K562 (cell line): Measurements from ENCODE around the gene PIGB. TPM values are rescaled to one million over a fixed set of nuclear protein-coding genes. Genes with fewer than 3 reads are reported as not detected.
"Not testable (repeated sequence)": the region's sequence is repeated elsewhere in the genome, so short reads cannot be mapped to it uniquely, and the experiment has no call there.

Experiments used
- ATAC-seq: fragments of 200-7000 bp; cut with Tn5 transposase; 3 replicates; pipeline ENCODE4 v1.9.1; 2020; ENCODE audit warnings: moderate library complexity
- BruUV-seq: library from RNA; stranded (reverse); fragments of 400-500 nt; replicated peaks from 2 replicates; lab custom pipeline; 2021; lab: Mats Ljungman, UMichigan
- CTCF ChIA-PET: fragments of 300-600 bp; formaldehyde crosslinking; extraction: SDS; loops from one replicate; lab custom pipeline; 2021; ENCODE audit warnings: low intra/inter-chr PET ratio; lab: Yijun Ruan, JAX
- POLR2A ChIA-PET: fragments of 300-600, 350-650 bp; sonication (Branson Sonifier 250); formaldehyde crosslinking; extraction: SDS; loops from one replicate; lab custom pipeline; 2021; ENCODE audit warnings: antibody characterized with exemption, inconsistent platforms; lab: Yijun Ruan, JAX
- DNase-seq, 4 experiments: peaks; one replicate each; pipeline versions ENCODE4 v3.0.0 to v3.0.0-alpha.2; 2011 to 2018; ENCODE audit warnings: low spot score in 3 of 4, mixed read lengths in 3 of 4; ENCODE audit errors: extremely low read depth in 1 of 4
- FAIRE-seq: peaks from 2 replicates; lab custom pipeline; 2011; peaks lifted over from hg19 to GRCh38; lab: Jason Lieb, UNC
- H2AFZ ChIP-seq: 2 replicates; pipeline ENCODE4 v1.6.0; 2011; ENCODE audit warnings: low read depth, low read length, control low read depth, inconsistent platforms
- H3K27ac ChIP-seq: fragments of 200-600 bp; 3 replicates; pipeline ENCODE4 v1.8.0; 2011; ENCODE audit warnings: low read depth, mild to moderate bottlenecking, control low read depth, inconsistent platforms, low read length, moderate library complexity, mixed read lengths; ENCODE audit errors: extremely low read depth
- H3K27me3 ChIP-seq, 2 experiments: fragments of 300-600 bp in 1 of 2; 2 replicates in 1 of 2; 3 replicates in 1 of 2; pipeline versions ENCODE4 v1.6.0 to v1.8.0; 2011; ENCODE audit warnings: inconsistent platforms in 2 of 2, low read length in 2 of 2, mild to moderate bottlenecking in 1 of 2, mixed read lengths in 1 of 2, moderate library complexity in 1 of 2; ENCODE audit not compliant: control insufficient read depth in 2 of 2, insufficient read depth in 2 of 2
- H3K36me3 ChIP-seq: fragments of 300-600 bp; 3 replicates; pipeline ENCODE4 v1.8.0; 2011; ENCODE audit warnings: mild to moderate bottlenecking, low read length, inconsistent platforms; ENCODE audit not compliant: control insufficient read depth, insufficient read depth
- H3K4me1 ChIP-seq, 2 experiments: fragments of 200-600 bp in 1 of 2; replicated peaks in 1 of 2; 2 replicates in 1 of 2; 3 replicates in 1 of 2; pipeline versions ENCODE4 v1.5.1 to v1.8.0; 2011; ENCODE audit warnings: inconsistent platforms in 2 of 2, low read length in 2 of 2, mild to moderate bottlenecking in 1 of 2, mixed read lengths in 1 of 2, moderate library complexity in 1 of 2; ENCODE audit not compliant: control insufficient read depth in 2 of 2, insufficient read depth in 2 of 2
- H3K4me2 ChIP-seq: 2 replicates; pipeline ENCODE4 v1.6.1; 2011; ENCODE audit warnings: low read length, control low read depth, inconsistent platforms, mixed read lengths; ENCODE audit not compliant: insufficient read depth
- H3K4me3 ChIP-seq: fragments of 200-600 bp; sonication (generic), shearing (Covaris generic); 2 replicates; pipeline ENCODE4 v1.5.1; 2016; ENCODE audit warnings: control low read depth, inconsistent platforms
- H3K79me2 ChIP-seq: fragments of 200-600 bp; 3 replicates; pipeline ENCODE4 v1.8.0; 2011; ENCODE audit warnings: low read length, inconsistent platforms; ENCODE audit not compliant: control insufficient read depth, insufficient read depth
- H3K9ac ChIP-seq, 2 experiments: 2 replicates each; pipeline versions ENCODE4 v1.6.0 to v1.6.1; 2011; ENCODE audit warnings: low read depth in 2 of 2, low read length in 2 of 2, control low read depth in 1 of 2, inconsistent platforms in 1 of 2, mild to moderate bottlenecking in 1 of 2, mixed read lengths in 1 of 2; ENCODE audit not compliant: insufficient read depth in 1 of 2
- H3K9me1 ChIP-seq: one replicate; pipeline ENCODE4 v1.6.0; 2011; ENCODE audit warnings: inconsistent platforms, mild to moderate bottlenecking, low read length, moderate library complexity; ENCODE audit not compliant: control insufficient read depth, insufficient read depth
- H3K9me3 ChIP-seq: replicated peaks from 2 replicates; pipeline ENCODE4 v1.5.1; 2011; ENCODE audit warnings: low read depth, low read length, inconsistent platforms; ENCODE audit not compliant: control insufficient read depth, insufficient read depth
- H4K20me1 ChIP-seq: replicated peaks from 2 replicates; pipeline ENCODE4 v1.6.1; 2011; ENCODE audit warnings: low read length, inconsistent platforms, mixed read lengths; ENCODE audit not compliant: control insufficient read depth, insufficient read depth
- BCOR ChIP-seq: fragments of 450-650 bp; IDR thresholded peaks from 2 replicates; pipeline ENCODE4 v1.6.1; 2016
- EHMT2 ChIP-seq: fragments of 450-650 bp; IDR thresholded peaks from 2 replicates; pipeline ENCODE4 v1.6.1; 2018; ENCODE audit warnings: antibody characterized with exemption
- ESRRA ChIP-seq: fragments of 450-650 bp; IDR thresholded peaks from 2 replicates; pipeline ENCODE4 v1.6.1; 2014; ENCODE audit warnings: low read depth, mild to moderate bottlenecking, moderate library complexity, borderline replicate concordance
- GATAD2A ChIP-seq: fragments of 450-650 bp; IDR thresholded peaks from 2 replicates; pipeline ENCODE4 v1.6.1; 2017
- HDAC1 ChIP-seq, 2 experiments: fragments of 450-650 bp; IDR thresholded peaks; 2 replicates each; pipeline ENCODE4 v1.6.1; 2016 to 2017; ENCODE audit warnings: inconsistent platforms in 1 of 2, mild to moderate bottlenecking in 1 of 2, moderate library complexity in 1 of 2
- HDAC2 ChIP-seq: fragments of 450-650 bp; IDR thresholded peaks from 2 replicates; pipeline ENCODE4 v1.6.1; 2016; ENCODE audit warnings: mild to moderate bottlenecking
- KDM1A ChIP-seq, 2 experiments: fragments of 450-650 bp; IDR thresholded peaks; 2 replicates each; pipeline ENCODE4 v1.6.1; 2016; ENCODE audit warnings: mild to moderate bottlenecking in 2 of 2
- SMARCA5 ChIP-seq: fragments of 450-650 bp; IDR thresholded peaks from 2 replicates; pipeline ENCODE4 v1.6.1; 2016
- SOX6 ChIP-seq: fragments of 450-650 bp; IDR thresholded peaks from 2 replicates; pipeline ENCODE4 v1.6.1; 2014; ENCODE audit warnings: mild to moderate bottlenecking
- TRIM24 ChIP-seq, 2 experiments: fragments of 450-650 bp; IDR thresholded peaks; 2 replicates each; pipeline ENCODE4 v1.6.1; 2016
- ZNF146 ChIP-seq: IDR thresholded peaks from one replicate; pipeline ENCODE4 v1.6.1; 2018; ENCODE audit warnings: missing compliant biosample characterization; ENCODE audit not compliant: unreplicated experiment
- ZNF592 ChIP-seq: fragments of 450-650 bp; IDR thresholded peaks from 2 replicates; pipeline ENCODE4 v1.6.1; 2017; ENCODE audit warnings: antibody characterized with exemption, mild to moderate bottlenecking
- WGBS: fragments of 100-300 bp; shearing (Covaris generic); methylation state at CpG from one replicate; pipeline ENCODE4 v1.1.6; 2016; ENCODE audit warnings: low coverage, mixed read lengths; ENCODE audit not compliant: insufficient coverage; ENCODE audit errors: missing lambda C conversion rate; 5-methylcytosine and 5-hydroxymethylcytosine counted together
- in situ Hi-C: fragments of 300-500 bp; cut with MboI; formaldehyde crosslinking; loops from 4 replicates; pipeline ENCODE4 v1.15.0; 2018; ENCODE audit warnings: inconsistent platforms, mixed read lengths
- intact Hi-C: fragments of 100-400 bp; cut with micrococcal nuclease; formaldehyde crosslinking; loops from 2 replicates; pipeline ENCODE4 v1.14.2; 2022
- polyA plus RNA-seq, 8 experiments: library from polyadenylated mRNA; depleted of rRNA in 4 of 8; stranded (reverse) in 5 of 8; unstranded in 3 of 8; fragments of >200 nt; fragmentation: Nextera tagmentation in 2 of 8; fragmentation: Illumina TruSeq in 1 of 8; extraction: Ambion mirVana in 2 of 8; extraction: Trizol in 1 of 8; gene quantifications; 2 replicates each; pipeline versions ENCODE4 v1.2.1 to v1.2.3, GENCODE V29; 2011 to 2014; ENCODE audit warnings: inconsistent platforms in 1 of 8, missing spikeins in 1 of 8
- total RNA-seq, 7 experiments: library from RNA; depleted of rRNA in 6 of 7; stranded (reverse); fragments of >200 nt in 6 of 7; fragmentation: Illumina TruSeq in 2 of 7; extraction: Trizol in 2 of 7; gene quantifications; 2 replicates each; pipeline versions ENCODE4 v1.2.1 to v1.2.3, GENCODE V29; 2011 to 2021; ENCODE audit warnings: low replicate concordance in 1 of 7
- TF ChIP-seq, protein P1 (sequence below), 2 experiments: fragments of 450-650 bp in 1 of 2; sonication (generic) in 1 of 2; formaldehyde crosslinking in 1 of 2; IDR thresholded peaks in 1 of 2; conservative IDR thresholded peaks in 1 of 2; 2 replicates each; pipeline versions ENCODE4 v1.6.1 to v1.8.1; 2016 to 2023; ENCODE audit warnings: mild to moderate bottlenecking in 2 of 2, moderate library complexity in 2 of 2, inconsistent platforms in 1 of 2, missing genetic modification reagents in 1 of 2
- TF ChIP-seq, protein P2 (sequence below): fragments of 450-650 bp; IDR thresholded peaks from 2 replicates; pipeline ENCODE4 v1.6.1; 2016; ENCODE audit warnings: mild to moderate bottlenecking

PIGB gene
- total and polyA plus RNA-seq, 9 of the 15 experiments (the other 6 are each of a cell fraction or from before 2014, with no cell fraction given) = 9.9 to 32.3 (median 18.2) TPM

GRCh38 chr15:55280589-55280988 is 38.4 kb upstream of the PIGB start:
- POLR2A ChIA-PET = interaction anchor here (1.0 to 3.4 kb wide), 3 partner anchors 11 to 31 kb away, joined by 3 to 14 read pairs (median 4); no protein-coding TSS in a partner anchor
- BruUV-seq, CTCF ChIA-PET, H3K9ac ChIP-seq, intact Hi-C loops, H3K4me3 ChIP-seq, ATAC-seq, FAIRE-seq, H2AFZ ChIP-seq, H3K9me3 ChIP-seq, H3K4me2 ChIP-seq, H3K27me3 ChIP-seq, DNase-seq, H3K9me1 ChIP-seq: not testable (repeated sequence)
- Histone ChIP-seq H3K36me3 (peaks cover 28% of the 10 kb centered on the region), H3K27ac (peak overlapping the region; percentile 86; the same call in 1 of the 3 replicates), H4K20me1 (peaks cover 10% of the 10 kb centered on the region; the same call in 1 of the 2 replicates), H3K4me1 (peaks cover 32 to 75% of the 10 kb centered on the region in 2 experiments), H3K79me2 (peaks cover 92% of the 10 kb centered on the region)
- 65% methylated on average over 2 of the region's 2 CpGs for whole genome bisulfite sequencing
- in situ Hi-C loops = loop anchor here (5.0 kb wide), 1 partner anchor 38 kb away; no protein-coding TSS in a partner anchor
- TF ChIP-seq BCOR (peak; percentile 90), ZNF592 (0 out of 2 replicates have a peak, but pooled peaks have one; percentile 14), KDM1A (IDR thresholded peaks at IDR 0.05) (peak; percentile 69 to 84; a peak in 3 of 4 replicates), SMARCA5 (peak; percentile 85), TRIM24 (IDR thresholded peaks at IDR 0.05) (peak in 1 of 2 experiments; percentile 20; a peak in 1 of 4 replicates), HDAC2 (peak; percentile 83), HDAC1 (IDR thresholded peaks at IDR 0.05) (0 out of 4 replicates have a peak, but pooled peaks of 1 of the 2 experiments have one; percentile 20), EHMT2 (0 out of 2 replicates have a peak, but pooled peaks have one; percentile 45), SOX6 (peak; percentile 43; the same call in 1 of the 2 replicates), ZNF146 (peak; percentile 90), GATAD2A (0 out of 2 replicates have a peak, but pooled peaks have one; percentile 17), ESRRA (peak; percentile 71)
- TF ChIP-seq, protein P1, sequence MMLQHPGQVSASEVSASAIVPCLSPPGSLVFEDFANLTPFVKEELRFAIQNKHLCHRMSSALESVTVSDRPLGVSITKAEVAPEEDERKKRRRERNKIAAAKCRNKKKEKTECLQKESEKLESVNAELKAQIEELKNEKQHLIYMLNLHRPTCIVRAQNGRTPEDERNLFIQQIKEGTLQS (IDR thresholded peaks at IDR 0.05) = peak; percentile 74
- TF ChIP-seq, protein P1 (CRISPR knock-in tag; conservative IDR thresholded peaks at IDR 0.05) = not testable (repeated sequence)
- TF ChIP-seq, protein P2, sequence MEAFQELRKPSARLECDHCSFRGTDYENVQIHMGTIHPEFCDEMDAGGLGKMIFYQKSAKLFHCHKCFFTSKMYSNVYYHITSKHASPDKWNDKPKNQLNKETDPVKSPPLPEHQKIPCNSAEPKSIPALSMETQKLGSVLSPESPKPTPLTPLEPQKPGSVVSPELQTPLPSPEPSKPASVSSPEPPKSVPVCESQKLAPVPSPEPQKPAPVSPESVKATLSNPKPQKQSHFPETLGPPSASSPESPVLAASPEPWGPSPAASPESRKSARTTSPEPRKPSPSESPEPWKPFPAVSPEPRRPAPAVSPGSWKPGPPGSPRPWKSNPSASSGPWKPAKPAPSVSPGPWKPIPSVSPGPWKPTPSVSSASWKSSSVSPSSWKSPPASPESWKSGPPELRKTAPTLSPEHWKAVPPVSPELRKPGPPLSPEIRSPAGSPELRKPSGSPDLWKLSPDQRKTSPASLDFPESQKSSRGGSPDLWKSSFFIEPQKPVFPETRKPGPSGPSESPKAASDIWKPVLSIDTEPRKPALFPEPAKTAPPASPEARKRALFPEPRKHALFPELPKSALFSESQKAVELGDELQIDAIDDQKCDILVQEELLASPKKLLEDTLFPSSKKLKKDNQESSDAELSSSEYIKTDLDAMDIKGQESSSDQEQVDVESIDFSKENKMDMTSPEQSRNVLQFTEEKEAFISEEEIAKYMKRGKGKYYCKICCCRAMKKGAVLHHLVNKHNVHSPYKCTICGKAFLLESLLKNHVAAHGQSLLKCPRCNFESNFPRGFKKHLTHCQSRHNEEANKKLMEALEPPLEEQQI = peak; percentile 60; the same call in 1 of the 2 replicates
